ENCODE measurements around the gene MAP3K7.

The MAP3K7 gene

DNA sequence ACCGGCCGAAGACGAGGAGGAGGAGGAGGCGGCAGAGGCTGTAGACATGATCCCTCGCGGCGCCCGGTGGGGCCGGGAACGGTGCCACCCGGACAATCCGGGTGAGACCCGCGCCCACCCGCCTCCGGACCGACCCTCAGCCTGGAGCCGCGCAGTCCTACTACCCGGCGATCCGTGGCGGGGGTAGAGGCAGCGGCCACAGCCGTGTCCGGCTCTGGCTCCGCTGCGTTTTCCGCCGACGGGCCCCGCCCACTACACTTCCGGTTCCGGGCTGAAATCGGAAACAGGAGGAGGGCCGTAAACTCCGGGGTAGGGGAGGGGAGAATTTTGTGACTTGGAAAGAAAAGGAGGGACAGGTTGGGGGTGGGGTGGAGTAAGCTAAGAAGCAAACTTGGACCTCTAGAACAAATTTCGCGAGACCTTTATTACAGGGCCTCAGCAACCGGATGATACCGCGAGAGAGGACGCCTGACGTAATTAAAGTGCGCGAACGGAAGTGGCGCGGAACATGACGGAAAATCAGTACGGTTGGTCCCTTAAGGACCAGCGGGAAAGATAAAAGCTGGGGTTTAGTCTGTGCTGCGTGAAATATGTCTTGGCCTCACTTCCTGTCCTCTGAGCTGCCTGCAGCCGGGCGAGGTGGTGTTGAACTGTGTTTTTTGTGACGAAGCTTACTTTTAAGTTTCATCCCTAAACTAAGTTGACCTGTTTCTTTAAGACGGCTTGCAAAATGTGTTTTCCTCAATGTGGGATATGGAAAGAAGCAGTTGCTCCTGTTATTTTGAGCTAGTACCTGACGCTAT, at the start of gene MAP3K7:
TSS of gene MAP3K7 (minus strand) at position 237 of the 803 bp plus-strand sequence. CDS start at position 48, 189 bp downstream.
- peak; percentile 81 for DNase-seq

DNA sequence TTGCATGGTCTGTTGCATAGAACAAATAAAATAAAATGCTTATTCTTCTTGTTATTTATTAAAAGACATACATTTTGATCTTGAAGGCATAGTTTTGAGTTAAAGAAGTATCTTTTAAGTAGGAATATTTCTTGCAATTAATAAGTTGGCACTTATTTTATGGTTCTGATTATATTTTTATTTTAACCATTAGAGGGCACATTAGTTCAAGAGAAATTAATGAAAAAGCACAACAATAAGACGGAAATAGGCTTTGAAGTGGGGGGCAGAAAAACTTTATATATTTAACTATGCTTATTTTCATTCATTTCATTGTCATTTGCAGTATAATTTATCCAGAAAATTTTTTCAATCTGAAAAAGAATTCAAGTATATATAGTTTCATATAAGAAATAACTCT, 44.2 kb upstream of the MAP3K7 start:
- DNase-seq: no peak

DNA sequence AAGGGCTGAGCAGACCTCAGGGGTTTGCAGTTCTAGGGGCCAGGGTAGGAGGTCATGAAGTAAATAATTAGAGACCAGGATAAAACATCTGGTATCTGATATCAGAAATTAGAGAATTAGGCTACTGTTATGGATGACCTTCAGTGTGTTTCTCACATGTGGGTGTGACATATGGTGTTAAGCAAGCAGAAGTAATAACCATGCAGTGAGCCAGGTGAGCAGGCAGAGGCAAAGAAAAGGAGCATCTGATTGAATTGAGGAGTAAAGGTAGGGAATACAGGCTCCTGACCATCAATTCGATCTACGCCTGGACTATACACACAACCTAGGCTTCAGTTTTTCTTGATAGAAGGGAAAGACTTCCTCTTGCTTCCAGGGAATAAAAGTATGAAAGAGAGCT, 34.7 kb upstream of the MAP3K7 start:
- no peak for DNase-seq

DNA sequence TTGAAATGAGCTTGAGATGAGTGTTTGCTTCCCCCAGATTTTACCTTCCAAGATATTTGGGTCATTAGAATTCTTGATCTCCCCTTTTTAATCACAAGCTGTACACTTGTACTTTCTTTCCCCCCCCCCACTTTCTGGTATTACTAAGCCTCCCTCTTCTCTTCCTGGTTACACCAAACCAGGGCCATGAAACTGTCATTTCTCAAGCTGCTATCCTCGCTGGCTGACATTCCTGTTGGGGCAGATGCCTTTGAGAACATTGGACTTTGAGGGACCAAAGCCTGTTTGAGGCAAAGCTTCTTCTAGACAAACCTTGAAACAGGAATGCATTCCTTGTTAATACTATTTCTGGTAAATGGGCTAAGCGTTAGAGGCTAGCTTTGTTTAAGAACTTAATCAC, 32.3 kb upstream of the MAP3K7 start:
- DNase-seq: no peak

DNA sequence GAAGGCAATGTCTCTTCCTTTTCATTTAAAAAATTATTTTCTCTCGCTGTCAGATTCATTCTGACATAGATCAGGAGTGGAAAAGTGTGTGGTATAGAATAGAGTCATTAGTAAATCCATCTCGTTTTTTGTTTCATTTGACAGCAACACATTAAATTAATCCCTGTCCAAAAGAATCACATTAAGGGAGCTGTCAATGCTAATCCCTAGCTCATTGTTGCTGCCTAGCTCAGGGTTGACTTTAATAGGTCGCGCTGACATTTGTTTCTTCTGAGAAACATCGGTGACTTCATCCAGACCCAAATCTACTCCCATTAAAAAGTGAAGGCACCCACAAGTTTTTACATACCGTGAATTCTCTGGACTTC, 25.4 kb upstream of the MAP3K7 start:
- no peak for DNase-seq

DNA sequence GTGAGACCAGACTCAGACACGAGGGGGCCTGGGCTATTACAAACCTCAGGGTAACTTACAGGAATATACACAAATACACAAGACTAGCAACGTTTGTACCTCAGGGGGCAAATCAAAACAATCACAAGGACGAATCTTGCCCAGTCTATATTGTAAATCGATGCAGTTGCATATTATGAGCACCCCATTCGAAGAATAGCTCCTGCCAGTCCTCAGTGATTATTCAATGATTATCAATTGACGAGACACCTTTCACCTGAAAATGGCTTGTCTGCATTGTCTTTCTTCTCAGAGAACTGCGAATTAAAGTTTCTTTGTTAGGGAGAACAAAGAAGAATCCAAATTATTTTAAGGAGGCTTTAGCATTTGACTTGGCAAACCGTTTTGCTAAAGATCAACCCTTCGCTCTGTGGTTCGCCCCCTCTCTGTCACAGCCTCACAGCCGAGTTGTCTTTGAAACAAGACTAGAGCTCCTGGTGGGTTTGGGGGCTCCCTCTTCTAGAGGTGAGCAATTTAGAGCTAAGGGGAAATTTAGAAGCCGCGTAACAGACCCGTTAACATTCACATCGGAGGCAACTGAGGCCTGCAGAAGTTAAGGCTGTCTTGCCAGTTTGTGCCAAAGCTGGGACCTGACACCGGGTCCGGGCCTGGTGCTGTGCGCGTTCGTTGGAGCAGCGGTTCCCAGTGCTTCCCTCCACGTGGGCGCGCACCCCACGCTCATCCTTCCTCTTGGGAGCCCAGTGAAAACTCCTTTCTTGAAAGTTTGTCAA, 24.9 kb upstream of the MAP3K7 start:
- DNase-seq: no peak

DNA sequence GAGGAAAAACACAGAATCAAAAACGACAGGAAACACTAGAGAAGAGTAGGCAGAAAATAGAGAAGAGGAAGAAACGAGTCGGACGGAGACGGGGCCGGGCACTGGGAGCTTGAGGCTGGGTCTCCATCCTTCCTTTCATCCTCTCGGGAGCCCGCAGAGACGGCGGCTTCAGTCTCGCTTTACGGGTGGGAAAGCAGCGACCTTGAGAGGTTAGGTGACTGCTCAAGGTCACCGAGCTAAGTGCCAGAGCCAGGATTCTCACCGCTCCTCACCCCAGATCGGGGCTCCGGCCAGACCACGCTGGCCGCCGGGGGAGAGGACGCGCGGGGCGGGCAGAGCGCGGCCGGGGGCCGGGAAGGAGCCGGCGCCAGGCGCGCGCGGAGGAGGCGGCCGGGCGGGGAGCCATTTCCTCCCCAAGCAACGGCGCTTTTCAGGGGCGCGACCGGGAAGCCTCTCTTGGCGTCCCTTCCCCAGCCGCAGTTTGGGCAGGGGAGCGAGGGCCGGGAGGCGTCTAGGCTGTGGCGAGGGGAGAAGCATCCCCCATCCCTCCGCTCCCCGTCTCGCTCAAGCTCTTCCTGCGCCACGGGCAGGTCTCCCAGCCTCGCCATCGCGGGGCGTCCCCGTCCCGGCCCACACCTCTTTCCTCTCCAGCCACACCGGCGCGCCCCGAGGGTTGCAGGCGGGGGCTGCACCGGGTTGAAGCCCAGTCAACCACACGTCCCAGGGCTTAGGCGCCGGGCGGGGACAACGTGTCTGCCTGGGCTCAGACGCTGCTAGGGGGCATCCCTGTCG, 24.1 kb upstream of the MAP3K7 start:
- no peak for DNase-seq

DNA sequence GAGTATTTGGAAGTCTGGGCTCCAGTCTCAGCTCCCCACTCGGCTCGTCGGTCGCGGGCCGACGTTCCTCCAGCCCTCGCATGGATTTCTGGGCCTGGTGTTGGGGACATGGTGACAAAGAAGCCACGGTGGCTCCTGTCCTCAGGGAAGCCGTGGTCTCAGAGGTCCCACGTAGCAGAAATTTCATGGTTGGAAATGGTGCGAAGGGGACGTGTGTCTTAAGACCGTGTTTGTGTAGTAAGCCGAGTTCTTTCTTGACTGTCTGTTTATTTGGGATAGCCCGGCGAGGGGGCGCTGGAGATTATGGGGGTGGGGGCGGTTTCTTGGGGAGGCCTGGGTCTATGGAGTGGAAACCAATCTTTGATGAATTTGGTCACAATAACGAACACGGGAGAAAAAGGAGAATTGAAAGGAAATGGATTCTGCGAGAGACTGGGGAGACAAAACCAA, 23.5 kb upstream of the MAP3K7 start:
- DNase-seq: no peak

DNA sequence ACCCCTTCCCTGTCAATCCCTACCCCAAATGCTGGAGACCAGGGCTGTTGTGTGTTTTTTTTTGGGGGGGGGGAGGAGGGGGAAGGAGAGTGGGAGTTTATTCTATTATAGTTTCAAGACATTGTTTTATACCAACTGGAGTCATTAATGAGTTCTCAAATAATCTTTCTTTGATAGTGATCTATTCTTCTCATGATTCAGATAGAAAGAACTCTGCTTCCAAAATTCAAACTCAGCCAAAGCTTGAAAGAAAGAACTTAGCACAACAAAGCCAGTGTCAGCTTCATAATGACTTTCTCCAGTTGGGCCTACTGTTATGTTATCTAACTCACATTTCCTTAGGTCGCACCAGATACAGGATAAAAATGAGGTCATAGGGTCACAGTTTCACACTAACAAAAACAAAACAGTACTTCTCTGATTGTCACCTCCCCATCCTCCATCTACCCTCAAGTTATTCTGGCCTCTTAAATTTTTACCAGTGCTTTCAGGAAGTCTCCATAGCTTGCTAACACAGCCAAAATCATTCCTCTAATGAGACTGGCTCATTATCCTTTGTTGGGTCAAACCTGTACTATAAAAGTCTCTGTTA, 19.0 kb upstream of the MAP3K7 start:
- DNase-seq: no peak

DNA sequence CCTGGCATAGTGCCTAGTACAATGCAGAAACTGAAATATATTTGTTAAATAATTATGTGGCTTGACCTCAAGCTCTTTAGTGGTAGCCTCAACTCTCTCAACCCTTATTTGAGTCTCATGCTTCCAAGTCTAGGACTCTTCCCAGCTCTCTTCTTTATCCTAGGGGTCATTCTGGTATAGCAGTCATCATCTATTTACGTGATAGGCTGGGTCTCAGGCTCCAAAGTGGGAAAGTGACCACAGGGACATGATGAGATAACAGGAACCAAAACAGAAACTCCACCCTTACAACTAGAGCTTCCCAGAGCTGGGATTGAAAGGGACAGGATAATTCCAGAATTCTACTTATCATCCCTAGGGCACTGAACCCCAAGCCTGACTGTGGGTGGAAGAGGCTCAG, 17.7 kb upstream of the MAP3K7 start:
- DNase-seq: no peak

DNA sequence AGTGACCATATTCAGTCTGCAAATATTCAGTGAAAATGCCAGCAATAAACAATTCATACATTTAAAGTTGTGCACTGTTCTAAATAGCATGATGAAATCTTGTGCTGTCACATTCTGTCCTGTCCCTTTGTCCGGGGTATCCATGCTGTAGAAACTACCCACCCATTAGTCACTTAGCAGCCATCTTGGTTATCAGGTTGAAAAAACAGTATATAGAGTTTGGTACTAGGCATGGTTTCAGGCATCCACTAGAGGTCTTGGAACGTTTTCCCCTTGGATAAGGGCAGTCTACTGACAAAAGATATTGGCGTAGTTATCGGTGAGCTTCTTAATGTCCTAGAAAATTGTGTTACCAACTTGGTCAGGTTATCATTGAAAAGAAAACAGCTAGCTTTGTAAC, 12.3 kb upstream of the MAP3K7 start:
- no peak for DNase-seq

DNA sequence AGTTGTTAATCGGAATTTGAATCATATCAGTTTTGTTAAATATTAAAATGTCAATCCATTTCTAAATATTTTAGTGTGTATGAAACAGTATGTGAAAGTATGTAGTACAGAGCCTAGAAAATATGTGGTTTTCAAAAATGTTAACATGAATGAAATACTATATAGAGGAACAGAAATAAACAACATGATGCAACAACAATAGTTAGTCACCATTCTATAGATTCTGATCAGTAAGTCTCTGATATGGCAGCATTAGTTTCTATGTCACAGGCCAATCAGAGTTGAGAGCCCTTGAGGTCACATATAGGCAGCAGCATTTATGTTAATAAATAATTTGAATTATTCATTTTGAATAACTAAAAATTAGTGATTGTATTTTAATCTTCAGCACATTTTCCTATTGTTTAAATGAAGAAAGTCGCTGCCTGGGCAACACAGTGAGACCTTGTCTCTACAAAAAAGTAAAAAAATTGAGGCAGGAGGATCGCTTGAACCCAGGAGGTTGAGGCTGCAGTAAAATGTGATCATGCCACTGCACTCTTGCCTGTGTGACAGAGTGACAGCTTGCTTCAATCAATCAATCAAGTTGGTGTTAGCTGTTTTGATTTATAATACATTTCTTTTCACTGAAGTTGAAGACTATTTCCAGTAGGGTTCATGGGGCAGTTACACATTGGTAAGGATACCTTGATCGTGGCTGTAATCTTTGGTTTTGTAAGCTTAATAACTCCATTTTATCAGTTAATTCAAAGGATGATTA, 11.5 kb upstream of the MAP3K7 start:
- DNase-seq: no peak

DNA sequence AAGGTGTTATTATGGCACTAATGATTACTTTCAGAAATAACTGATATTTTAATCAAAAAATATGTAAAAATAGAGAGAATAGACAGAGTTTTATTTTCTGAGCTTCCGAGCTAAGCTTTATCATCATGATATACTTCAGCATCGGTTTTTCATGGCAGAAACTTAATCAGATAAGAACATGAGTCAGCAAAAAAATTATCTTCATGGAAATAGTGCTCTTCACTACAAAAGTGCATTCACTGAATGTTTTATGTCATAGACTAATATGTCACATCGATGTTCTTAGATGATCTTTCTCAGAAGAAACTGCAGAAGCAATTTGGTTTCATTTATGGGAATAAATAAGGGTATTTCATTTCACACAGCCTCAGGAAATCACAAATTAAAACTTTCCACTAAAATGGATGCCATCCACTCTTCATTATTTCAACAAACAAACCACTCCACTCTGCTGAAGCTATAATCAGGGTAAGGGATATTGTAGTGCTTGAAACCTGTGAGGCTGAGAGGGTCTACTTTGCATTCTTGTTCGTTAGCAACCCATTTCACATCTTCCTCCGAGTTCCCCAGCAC, 10.2 kb upstream of the MAP3K7 start:
- DNase-seq: no peak

DNA sequence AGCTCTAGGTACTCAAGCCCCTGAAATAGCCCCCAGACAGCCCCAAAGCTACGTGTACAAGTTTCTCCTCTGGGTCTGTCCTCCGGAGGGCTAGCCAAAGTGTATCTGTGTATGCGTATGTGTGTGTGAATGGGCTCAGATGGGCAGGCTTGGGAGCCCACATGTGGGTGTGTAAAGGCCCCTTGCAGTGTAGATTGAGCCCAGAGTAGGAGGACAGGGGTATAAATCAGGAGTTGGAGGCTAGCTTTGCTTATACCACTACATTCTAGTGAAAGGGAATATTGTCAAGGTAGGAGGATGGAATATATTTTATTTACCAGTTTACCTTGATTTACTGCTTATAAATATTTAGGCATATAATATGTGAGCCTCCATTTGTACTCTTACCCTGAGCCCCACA, 9.0 kb upstream of the MAP3K7 start:
- DNase-seq: no peak

DNA sequence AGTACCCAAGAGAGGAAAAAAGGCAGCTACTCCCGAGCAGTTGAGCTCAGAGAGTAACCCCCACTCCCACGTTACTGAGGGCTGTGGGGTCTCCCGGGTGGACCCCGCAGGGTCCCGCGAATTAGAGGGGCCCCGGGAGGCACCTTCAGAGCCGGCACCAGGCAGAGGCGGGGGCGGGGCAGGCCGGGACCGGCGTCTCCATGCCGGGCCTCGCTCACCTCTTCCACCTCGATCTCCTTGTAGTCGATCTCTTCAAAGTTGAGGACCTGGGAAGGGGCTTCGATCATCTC, 381 bp downstream of the MAP3K7 start:
- no peak for DNase-seq

DNA sequence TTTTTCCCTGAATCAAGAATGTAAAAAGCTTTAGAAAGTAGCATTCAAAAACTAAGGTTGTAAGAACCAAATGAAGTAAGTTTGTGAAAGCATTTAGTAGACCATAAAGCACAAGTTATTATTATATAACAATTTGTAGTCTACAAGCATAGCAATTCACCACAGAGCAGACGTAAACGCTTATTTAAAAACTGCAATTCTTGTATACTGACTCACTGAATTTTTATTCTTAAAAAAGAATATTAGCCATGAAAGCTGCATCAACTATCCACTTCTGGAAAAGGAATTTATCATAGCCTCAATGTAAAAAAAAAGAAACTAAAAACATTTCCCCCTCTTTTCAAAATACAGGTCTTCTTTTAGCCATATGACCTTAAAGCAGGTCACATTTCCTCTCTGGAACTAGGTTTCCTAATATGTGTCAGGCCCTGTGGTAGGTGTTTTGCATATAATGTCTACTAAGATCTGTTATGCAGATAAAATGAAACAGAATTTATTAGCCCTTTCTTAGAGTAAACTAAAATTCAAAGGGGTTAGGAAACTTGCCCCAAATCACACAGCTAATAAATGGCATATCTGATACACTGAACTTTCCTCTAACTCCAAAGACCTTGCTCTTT, 2.1 kb downstream of the MAP3K7 start:
- DNase-seq: no peak

DNA sequence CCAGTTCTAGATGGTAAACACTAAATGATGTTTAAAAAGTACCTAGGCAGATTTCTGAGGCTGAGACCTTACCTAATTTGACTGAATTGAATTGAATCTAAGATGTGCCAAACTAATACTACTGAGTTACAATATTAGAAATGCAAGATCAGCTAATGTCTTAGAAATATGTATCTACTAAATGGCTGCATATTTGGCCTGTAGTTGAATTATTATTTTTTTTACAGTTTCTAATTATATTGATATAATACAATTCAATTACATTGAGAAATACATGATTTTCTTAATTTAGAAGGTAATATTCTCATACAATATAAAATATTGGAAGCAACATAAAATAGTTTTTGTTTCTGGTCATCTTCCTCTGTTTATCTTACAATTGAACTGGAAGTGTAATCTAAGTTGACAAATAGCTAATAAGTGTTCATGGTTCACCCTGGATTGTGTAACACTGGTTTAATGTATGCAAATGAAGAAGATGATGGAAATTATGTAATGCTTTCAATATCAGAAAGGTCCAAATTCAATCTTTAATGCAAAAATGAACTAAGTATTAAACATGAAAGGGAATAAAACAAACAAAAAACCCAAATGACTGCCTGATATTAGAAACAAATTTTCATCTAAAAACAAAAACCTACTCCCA, 2.9 kb downstream of the MAP3K7 start:
- DNase-seq: no peak

DNA sequence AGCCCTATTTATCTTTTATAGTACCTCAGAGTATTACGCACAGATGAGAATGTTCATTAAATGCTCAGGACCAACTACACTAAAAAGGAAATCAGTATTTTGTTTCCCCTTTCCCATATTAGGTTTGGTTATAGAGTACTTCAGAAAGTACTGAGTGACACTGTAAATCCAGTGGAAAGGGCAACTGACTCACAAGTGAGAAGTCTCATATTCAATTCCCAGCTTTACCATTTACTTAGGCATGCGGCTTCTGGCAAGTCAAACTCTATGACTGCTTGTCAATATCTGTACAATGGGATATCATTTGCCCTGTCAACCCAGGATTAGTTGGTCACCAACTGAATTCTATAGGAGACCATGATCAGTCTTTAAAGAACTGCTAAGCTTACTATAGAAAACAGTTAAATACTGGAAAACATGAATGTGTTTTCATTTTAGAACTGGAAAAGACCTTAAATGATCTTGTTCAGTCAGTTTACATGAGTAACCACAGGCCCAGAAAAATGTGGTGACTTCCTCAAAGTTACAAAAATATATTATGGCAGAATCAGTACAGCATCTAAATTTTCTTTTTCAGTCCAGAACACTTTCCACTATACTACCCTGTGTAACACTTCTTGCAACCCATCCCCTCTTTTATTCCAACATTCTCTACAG, 3.6 kb downstream of the MAP3K7 start:
- no peak for DNase-seq

DNA sequence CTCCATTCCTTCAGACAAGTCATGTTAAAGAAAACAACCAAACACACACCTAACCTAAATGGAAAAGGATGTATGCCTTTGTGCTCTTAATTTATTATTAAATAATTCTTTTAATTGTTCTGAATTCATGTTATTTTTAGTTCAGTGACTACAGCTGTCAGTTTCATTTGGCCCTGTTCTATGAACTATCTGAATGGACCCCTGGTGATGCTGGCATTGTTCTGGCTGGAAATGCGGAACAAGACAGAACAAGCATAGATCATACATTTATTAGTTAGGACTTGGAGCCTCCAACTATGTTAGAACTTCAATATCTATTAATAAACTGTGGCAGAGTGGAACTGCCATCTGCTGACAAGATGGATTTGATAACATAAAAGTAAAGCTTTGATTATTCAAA, 5.7 kb downstream of the MAP3K7 start:
- no peak for DNase-seq

DNA sequence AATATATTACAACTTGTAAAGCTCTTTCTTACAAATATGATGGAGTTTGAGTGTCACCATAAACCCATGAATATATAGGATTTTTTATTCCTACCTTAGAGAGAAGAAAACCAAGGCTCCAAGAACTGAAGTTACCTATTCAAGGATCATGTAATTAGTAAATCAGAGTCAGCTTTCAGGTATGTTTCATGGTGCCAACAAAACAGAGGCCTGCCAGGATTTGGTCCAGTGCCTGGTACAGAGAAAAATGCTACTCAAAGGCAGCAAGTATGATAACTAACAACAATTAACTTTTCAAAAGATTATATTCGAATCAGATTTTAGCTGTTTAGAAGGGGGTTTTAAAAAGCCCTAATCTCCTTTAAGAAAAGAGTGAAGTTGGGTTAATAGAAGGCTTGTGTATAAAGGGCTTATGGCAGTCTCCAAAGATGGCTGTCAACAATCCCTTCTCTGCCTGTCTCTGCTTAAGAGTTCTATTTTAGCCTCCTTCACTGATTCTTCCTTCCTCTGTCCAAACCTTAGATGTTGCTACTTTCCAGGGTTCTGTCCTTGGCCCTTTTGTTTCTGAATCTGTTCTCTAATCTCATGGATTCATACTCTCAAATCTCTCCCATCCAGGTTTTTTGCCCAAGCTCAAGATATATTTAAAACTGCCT, 7.8 kb downstream of the MAP3K7 start:
- DNase-seq: no peak
